ENCODE measurements around the gene WDR37. TPM values are rescaled to one million over a fixed set of nuclear protein-coding genes. Genes with fewer than 3 reads are reported as not detected.

Gene WDR37
- total and polyA plus RNA-seq, 2 donors from 2014 or later: 6.0 to 23.5 TPM

DNA sequence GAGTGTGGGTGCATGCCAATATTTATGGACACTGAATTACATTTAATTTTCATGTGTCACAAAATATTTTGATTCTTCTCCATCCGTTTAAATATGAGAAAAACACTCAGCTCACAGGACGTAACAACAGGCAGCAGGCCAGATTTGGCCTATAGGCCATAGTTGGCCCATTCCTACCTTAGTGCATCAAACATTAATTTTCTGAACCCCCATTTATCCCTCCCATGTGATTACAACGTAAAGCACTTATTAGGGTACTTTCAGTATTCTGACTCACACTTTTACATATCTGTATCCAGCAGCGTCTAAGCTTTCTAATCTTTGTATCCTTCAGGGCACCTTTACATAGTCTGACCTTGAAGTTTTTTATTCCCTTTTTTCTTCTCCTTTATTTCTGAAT, 11.2 kb upstream of the WDR37 start:
- Histone ChIP-seq H3K27me3 (ENCODE audit: control insufficient read depth, insufficient read depth, low read length) (no peaks in the 10 kb centered on the region), H3K4me3 (ENCODE audit: low read length in 3 of 3) (no peak overlapping the region), H3K9ac (ENCODE audit: low read length in 3 of 3) (no peak overlapping the region), H3K9me3 (ENCODE audit: control insufficient read depth in 2 of 3, insufficient read depth in 1 of 3, low read length in 3 of 3) (no peaks in the 10 kb centered on the region), H3K4me1 (ENCODE audit: control insufficient read depth in 2 of 3, insufficient read depth in 2 of 3, low read depth in 1 of 3, low read length in 3 of 3) (peaks cover 0 to 10% (median 8%) of the 10 kb centered on the region in 3 donors), H3K27ac (ENCODE audit: low read depth in 2 of 2, low read length in 2 of 2) (no peak overlapping the region), H3K36me3 (ENCODE audit: control insufficient read depth in 2 of 3, insufficient read depth in 3 of 3, low read length in 3 of 3) (peaks cover 0 to 12% (median 3%) of the 10 kb centered on the region in 3 donors)
- TF ChIP-seq, protein P1, sequence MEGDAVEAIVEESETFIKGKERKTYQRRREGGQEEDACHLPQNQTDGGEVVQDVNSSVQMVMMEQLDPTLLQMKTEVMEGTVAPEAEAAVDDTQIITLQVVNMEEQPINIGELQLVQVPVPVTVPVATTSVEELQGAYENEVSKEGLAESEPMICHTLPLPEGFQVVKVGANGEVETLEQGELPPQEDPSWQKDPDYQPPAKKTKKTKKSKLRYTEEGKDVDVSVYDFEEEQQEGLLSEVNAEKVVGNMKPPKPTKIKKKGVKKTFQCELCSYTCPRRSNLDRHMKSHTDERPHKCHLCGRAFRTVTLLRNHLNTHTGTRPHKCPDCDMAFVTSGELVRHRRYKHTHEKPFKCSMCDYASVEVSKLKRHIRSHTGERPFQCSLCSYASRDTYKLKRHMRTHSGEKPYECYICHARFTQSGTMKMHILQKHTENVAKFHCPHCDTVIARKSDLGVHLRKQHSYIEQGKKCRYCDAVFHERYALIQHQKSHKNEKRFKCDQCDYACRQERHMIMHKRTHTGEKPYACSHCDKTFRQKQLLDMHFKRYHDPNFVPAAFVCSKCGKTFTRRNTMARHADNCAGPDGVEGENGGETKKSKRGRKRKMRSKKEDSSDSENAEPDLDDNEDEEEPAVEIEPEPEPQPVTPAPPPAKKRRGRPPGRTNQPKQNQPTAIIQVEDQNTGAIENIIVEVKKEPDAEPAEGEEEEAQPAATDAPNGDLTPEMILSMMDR (IDR thresholded peaks at IDR 0.05; ENCODE audit: borderline replicate concordance, extremely low read depth, insufficient read depth): no peak
- no peak for DNase-seq
- intact Hi-C loops (cut with DNase I): no loop called here
- no peak for FAIRE-seq

- intact Hi-C loops (cut with DNase I): no loop called here
- Histone ChIP-seq H3K27ac (ENCODE audit: low read depth in 2 of 2, low read length in 2 of 2) (no peak overlapping the region), H3K4me3 (ENCODE audit: low read length in 3 of 3) (no peak overlapping the region), H3K9me3 (ENCODE audit: control insufficient read depth in 2 of 3, insufficient read depth in 1 of 3, low read length in 3 of 3) (no peaks in the 10 kb centered on the region), H3K4me1 (ENCODE audit: control insufficient read depth in 2 of 3, insufficient read depth in 2 of 3, low read depth in 1 of 3, low read length in 3 of 3) (peaks cover 0 to 10% (median 8%) of the 10 kb centered on the region in 3 donors), H3K27me3 (ENCODE audit: control insufficient read depth, insufficient read depth, low read length) (no peaks in the 10 kb centered on the region), H3K36me3 (ENCODE audit: control insufficient read depth in 2 of 3, insufficient read depth in 3 of 3, low read length in 3 of 3) (peaks cover 0 to 12% (median 3%) of the 10 kb centered on the region in 3 donors), H3K9ac (ENCODE audit: low read length in 3 of 3) (no peak overlapping the region)
- no peak for DNase-seq
- TF ChIP-seq, protein P1 (IDR thresholded peaks at IDR 0.05; ENCODE audit: borderline replicate concordance, extremely low read depth, insufficient read depth): no peak
- no peak for FAIRE-seq
These were observed 10.8 kb upstream of the WDR37 start for GRCh38 chr10:1045415-1045814.

- Histone ChIP-seq H3K4me1 (ENCODE audit: control insufficient read depth in 2 of 3, insufficient read depth in 2 of 3, low read depth in 1 of 3, low read length in 3 of 3) (peaks cover 0 to 10% (median 10%) of the 10 kb centered on the region in 3 donors), H3K36me3 (ENCODE audit: control insufficient read depth in 2 of 3, insufficient read depth in 3 of 3, low read length in 3 of 3) (peaks cover 3 to 8% (median 8%) of the 10 kb centered on the region in 3 donors), H3K9me3 (ENCODE audit: control insufficient read depth in 2 of 3, insufficient read depth in 1 of 3, low read length in 3 of 3) (no peaks in the 10 kb centered on the region), H3K27me3 (ENCODE audit: control insufficient read depth, insufficient read depth, low read length) (no peaks in the 10 kb centered on the region), H3K4me3 (ENCODE audit: low read length in 3 of 3) (peak overlapping the region; percentile 80 to 95 (median 95)), H3K9ac (ENCODE audit: low read length in 3 of 3) (peak overlapping the region; percentile 69 to 95 (median 92)), H3K27ac (ENCODE audit: low read depth in 2 of 2, low read length in 2 of 2) (peak overlapping the region; percentile 100)
- DNase-seq (peak in 3 of 5 donors; percentile 16 to 57 (median 45)), FAIRE-seq (no peak)
- TF ChIP-seq, protein P1 (IDR thresholded peaks at IDR 0.05; ENCODE audit: borderline replicate concordance, extremely low read depth, insufficient read depth): no peak
- intact Hi-C loops (cut with DNase I): no loop called here
These were observed 8.2 kb upstream of the WDR37 start for GRCh38 chr10:1047937-1048336.

DNA sequence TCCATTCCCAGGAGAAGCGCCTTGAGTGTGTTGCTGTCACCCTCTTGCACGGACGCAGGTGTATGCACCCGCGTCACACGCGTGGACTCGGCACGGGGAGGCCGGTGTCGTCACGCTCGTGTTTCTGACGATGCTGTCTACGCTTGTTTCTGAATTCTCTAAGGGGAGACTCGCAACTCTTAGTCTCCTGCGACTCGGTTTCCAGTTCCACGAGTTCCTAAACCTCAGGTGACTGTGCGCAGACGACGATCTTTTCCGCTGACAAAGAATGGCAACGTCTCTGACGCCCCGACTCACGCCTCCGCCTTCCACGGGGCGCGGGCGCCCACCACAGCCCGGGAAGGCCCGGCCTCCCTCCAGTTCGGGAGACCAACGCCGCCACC, 7.8 kb upstream of the WDR37 start:
- peak overlapping the region; percentile 100 for H3K27ac ChIP-seq (ENCODE audit: low read depth in 2 of 2, low read length in 2 of 2)
- intact Hi-C loops (cut with DNase I): no loop called here

More for the DNA sequence above, 7.8 kb upstream of the WDR37 start:
- FAIRE-seq: no peak
- peak overlapping the region; percentile 80 to 95 (median 95) for H3K4me3 ChIP-seq (ENCODE audit: low read length in 3 of 3)
- H3K9me3 ChIP-seq (ENCODE audit: control insufficient read depth in 2 of 3, insufficient read depth in 1 of 3, low read length in 3 of 3): no peaks in the 10 kb centered on the region
- peaks cover 0 to 10% (median 10%) of the 10 kb centered on the region in 3 donors for H3K4me1 ChIP-seq (ENCODE audit: control insufficient read depth in 2 of 3, insufficient read depth in 2 of 3, low read depth in 1 of 3, low read length in 3 of 3)
- H3K36me3 ChIP-seq (ENCODE audit: control insufficient read depth in 2 of 3, insufficient read depth in 3 of 3, low read length in 3 of 3): peaks cover 0 to 8% (median 5%) of the 10 kb centered on the region in 3 donors
- H3K27me3 ChIP-seq (ENCODE audit: control insufficient read depth, insufficient read depth, low read length): no peaks in the 10 kb centered on the region
- peak overlapping the region; percentile 69 to 95 (median 92) for H3K9ac ChIP-seq (ENCODE audit: low read length in 3 of 3)
- TF ChIP-seq, protein P1 (IDR thresholded peaks at IDR 0.05; ENCODE audit: borderline replicate concordance, extremely low read depth, insufficient read depth): no peak
- DNase-seq: peak in 1 of 5 donors; percentile 75

All from kidney (tissue), 14 donors.